IMR-90 (cell line): ENCODE results near the gene GLRB. TPM values are rescaled to one million over a fixed set of nuclear protein-coding genes. Genes with fewer than 3 reads are reported as not detected.

Source experiments
- microRNA-seq, 2 experiments: library from miRNA; stranded (forward) in 1 of 2; unstranded in 1 of 2; fragments of 10-50 nt in 1 of 2; fragments of <30 nt in 1 of 2; gene quantifications in 1 of 2; microRNA quantifications in 1 of 2; one replicate each; pipeline versions ENCODE3 to v1.1.0; 2013 to 2020; ENCODE audit not compliant: insufficient read depth in 1 of 2, insufficient read length in 1 of 2, unreplicated experiment in 1 of 2
- polyA plus RNA-seq, 3 experiments: library from polyadenylated mRNA; depleted of rRNA; stranded (reverse); fragments of >200 nt; gene quantifications; 2 replicates each; pipeline ENCODE4 v1.2.3, GENCODE V29; 2012; ENCODE audit warnings: low replicate concordance in 1 of 3
- small RNA-seq, 5 experiments: library from RNA; depleted of rRNA; stranded (forward); fragments of <200 nt; gene quantifications; one replicate each; pipeline ENCODE3, GENCODE V24; 2012
- total RNA-seq: library from RNA; depleted of rRNA; stranded (reverse); fragments of >200 nt; gene quantifications from 2 replicates; pipeline ENCODE4 v1.2.3, GENCODE V29; 2012; rRNA removed

GLRB gene
- total and polyA plus RNA-seq, 2 of the 4 experiments (the other 2 are of a cell fraction): 3.0 to 3.2 TPM

Small RNA genes within 50 kb of the gene (microRNA-seq; reads per million reads assigned to microRNA genes)
- gene RF00019 (ENCODE audit: insufficient read depth, insufficient read length) (not detected), gene RNU6-582P (ENCODE audit: insufficient read depth, insufficient read length) (not detected)

Small RNA genes within 50 kb of the gene (small RNA-seq; reads per million reads assigned to genes)
- gene RF00019 (0 reads per million in 5 experiments), gene RNU6-582P (0 to 5.4 (median 0.25) reads per million in 5 experiments)

Other genes with a start within 250 kb of the GLRB start
- gene PDGFC, start 104.4 kb upstream of the GLRB start, total RNA-seq: 90.7 and 105 TPM in 2 replicates
- 15.6 and 19.8 TPM in 2 replicates for gene PDGFC, start 104.4 kb upstream of the GLRB start, polyA plus RNA-seq (2012; rRNA removed)
- gene GRIA2, start 144.6 kb downstream of the GLRB start, total RNA-seq: not detected in 2 replicates
- gene GRIA2, start 144.6 kb downstream of the GLRB start, polyA plus RNA-seq (2012; rRNA removed): not detected in 2 replicates